HepG2 (cell line): ENCODE results near the gene NTMT1. TPM values are rescaled to one million over a fixed set of nuclear protein-coding genes. Genes with fewer than 3 reads are reported as not detected.

Experiments used
- ATAC-seq: fragments of 200-7000 bp; cut with Tn5 transposase; 3 replicates; pipeline ENCODE4 v1.9.1; 2020; ENCODE audit warnings: mild to moderate bottlenecking, moderate library complexity
- BruUV-seq: library from RNA; stranded (reverse); fragments of 400-500 nt; replicated peaks from 2 replicates; lab custom pipeline; 2021; lab: Mats Ljungman, UMichigan
- CTCF ChIA-PET: fragments of 300-600 bp; formaldehyde crosslinking; extraction: SDS; loops from one replicate; lab custom pipeline; 2021; ENCODE audit warnings: low total read pairs, inconsistent platforms, low intra/inter-chr PET ratio; lab: Yijun Ruan, JAX
- POLR2A ChIA-PET: fragments of 350-600 bp; sonication (Branson Sonifier 250); formaldehyde crosslinking; loops from one replicate; lab custom pipeline; 2020; ENCODE audit warnings: antibody characterized with exemption, inconsistent platforms; lab: Yijun Ruan, JAX
- DNase-seq: peaks from one replicate; pipeline ENCODE4 v3.0.0-alpha.2; 2015; ENCODE audit warnings: low spot score
- FAIRE-seq: peaks from 3 replicates; lab custom pipeline; 2011; peaks lifted over from hg19 to GRCh38; lab: Jason Lieb, UNC
- H2AFZ ChIP-seq: one replicate; pipeline ENCODE4 v1.6.1; 2011; ENCODE audit warnings: low read length, inconsistent platforms
- H3K27ac ChIP-seq: fragments of 300-600 bp; 3 replicates; pipeline ENCODE4 v1.8.0; 2011; ENCODE audit warnings: mixed run types, mild to moderate bottlenecking, mixed read lengths, low read length, inconsistent platforms; ENCODE audit not compliant: insufficient read depth; ENCODE audit errors: extremely low read length
- H3K27me3 ChIP-seq, 2 experiments: fragments of 200-600 bp in 1 of 2; 2 replicates in 1 of 2; 3 replicates in 1 of 2; pipeline versions ENCODE4 v1.6.0 to v1.8.0; 2011; ENCODE audit warnings: low read length in 2 of 2, mild to moderate bottlenecking in 2 of 2, moderate library complexity in 2 of 2, inconsistent platforms in 1 of 2; ENCODE audit not compliant: insufficient read depth in 2 of 2, control insufficient read depth in 1 of 2
- H3K36me3 ChIP-seq, 2 experiments: fragments of 200-600 bp in 1 of 2; replicated peaks in 1 of 2; 2 replicates in 1 of 2; 3 replicates in 1 of 2; pipeline versions ENCODE4 v1.5.1 to v1.8.0; 2011; ENCODE audit warnings: low read length in 2 of 2, inconsistent platforms in 1 of 2; ENCODE audit not compliant: insufficient read depth in 2 of 2, control insufficient read depth in 1 of 2
- H3K4me1 ChIP-seq: 2 replicates; pipeline ENCODE4 v1.5.1; 2012; ENCODE audit warnings: low read length, inconsistent platforms; ENCODE audit not compliant: insufficient read depth
- H3K4me2 ChIP-seq: 2 replicates; pipeline ENCODE4 v1.6.0; 2011; ENCODE audit warnings: low read depth, low read length, inconsistent platforms
- H3K4me3 ChIP-seq, 3 experiments: fragments of 200-600 bp in 1 of 3; sonication (generic), shearing (Covaris generic) in 1 of 3; replicated peaks in 1 of 3; 2 replicates each; pipeline ENCODE4 v1.5.1; 2011 to 2016; ENCODE audit warnings: low read length in 3 of 3, inconsistent platforms in 2 of 3, low read depth in 2 of 3, mild to moderate bottlenecking in 2 of 3, control low read depth in 1 of 3, mixed read lengths in 1 of 3; ENCODE audit not compliant: insufficient read depth in 1 of 3
- H3K79me2 ChIP-seq: one replicate; pipeline ENCODE4 v1.6.1; 2011; ENCODE audit warnings: low read length, inconsistent platforms; ENCODE audit not compliant: insufficient read depth
- H3K9ac ChIP-seq: 2 replicates; pipeline ENCODE4 v1.6.0; 2011; ENCODE audit warnings: mild to moderate bottlenecking, low read depth, low read length, inconsistent platforms; ENCODE audit not compliant: insufficient read depth
- H3K9me3 ChIP-seq: 2 replicates; pipeline ENCODE4 v1.5.1; 2012; ENCODE audit warnings: mild to moderate bottlenecking, low read length
- H4K20me1 ChIP-seq: 2 replicates; pipeline ENCODE4 v1.6.0; 2011; ENCODE audit warnings: inconsistent platforms, mild to moderate bottlenecking, low read length, moderate library complexity; ENCODE audit not compliant: insufficient read depth
- EEA1 ChIP-seq: sonication (generic); formaldehyde crosslinking; IDR thresholded peaks from 2 replicates; pipeline ENCODE4 v1.5.1; 2020; ENCODE audit warnings: mild to moderate bottlenecking, missing genetic modification reagents, borderline replicate concordance
- KIAA2018 ChIP-seq: sonication (generic); formaldehyde crosslinking; IDR thresholded peaks from 2 replicates; pipeline ENCODE4 v1.5.0; 2020; ENCODE audit warnings: mild to moderate bottlenecking, missing genetic modification reagents, borderline replicate concordance
- NAIF1 ChIP-seq: sonication (generic); formaldehyde crosslinking; IDR thresholded peaks from 2 replicates; pipeline ENCODE4 v1.5.0; 2020; ENCODE audit warnings: mild to moderate bottlenecking, missing genetic modification reagents, borderline replicate concordance
- USF2 ChIP-seq, 2 experiments: sonication (generic) in 1 of 2; formaldehyde crosslinking in 1 of 2; IDR thresholded peaks; 2 replicates each; pipeline versions ENCODE4 v1.5.1 to v1.6.1; 2011 to 2020; ENCODE audit warnings: borderline replicate concordance in 1 of 2, low read depth in 1 of 2, low read length in 1 of 2, mild to moderate bottlenecking in 1 of 2, missing genetic modification reagents in 1 of 2, moderate library complexity in 1 of 2
- YEATS2 ChIP-seq: sonication (generic); formaldehyde crosslinking; IDR thresholded peaks from 2 replicates; pipeline ENCODE4 v1.4.0; 2020; ENCODE audit warnings: missing genetic modification reagents, borderline replicate concordance
- ZNF280B ChIP-seq: sonication (generic); formaldehyde crosslinking; IDR thresholded peaks from 2 replicates; pipeline ENCODE4 v1.5.0; 2020; ENCODE audit warnings: missing genetic modification reagents, mild to moderate bottlenecking, borderline replicate concordance
- ZNF574 ChIP-seq: sonication (generic); formaldehyde crosslinking; IDR thresholded peaks from 2 replicates; pipeline ENCODE4 v1.4.0; 2020; ENCODE audit warnings: missing genetic modification reagents
- WGBS: methylation state at CpG from one replicate; pipeline ENCODE4 v1.1.6; 2017; ENCODE audit warnings: low lambda C conversion rate; 5-methylcytosine and 5-hydroxymethylcytosine counted together
- in situ Hi-C: cut with HindIII; loops from 2 replicates; pipeline ENCODE4 v1.10.0; 2017; ENCODE audit warnings: low pct_unique_long_range_greater_than_20kb; ENCODE audit not compliant: extremely low pct_ligation_motif_present
- intact Hi-C: fragments of 100-400 bp; cut with micrococcal nuclease; formaldehyde crosslinking; loops from one replicate; pipeline ENCODE4 v1.10.0; 2022; ENCODE audit not compliant: unreplicated experiment
- polyA plus RNA-seq, 8 experiments: library from polyadenylated mRNA; depleted of rRNA in 3 of 8; stranded (reverse) in 7 of 8; unstranded in 1 of 8; fragments of >200 nt; fragmentation: Illumina TruSeq in 4 of 8; extraction: Trizol in 4 of 8; gene quantifications; 2 replicates each; pipeline versions ENCODE4 v1.2.1 to v1.2.3, GENCODE V29; 2011 to 2016; ENCODE audit warnings: low read depth in 4 of 8, missing spikeins in 1 of 8, mixed read lengths in 1 of 8; ENCODE audit not compliant: insufficient read depth in 1 of 8
- total RNA-seq, 5 experiments: library from RNA; depleted of rRNA; stranded (reverse); fragments of >200 nt; fragmentation: Illumina TruSeq; extraction: Trizol; gene quantifications; 2 replicates each; pipeline ENCODE4 v1.2.3, GENCODE V29; 2016; ENCODE audit warnings: low read depth in 1 of 5

NTMT1 gene
- total and polyA plus RNA-seq, 2 of the 13 experiments (the other 11 are each of a cell fraction or from before 2014, with no cell fraction given), result 49.1 to 53.8 TPM

- Histone ChIP-seq H3K4me1 (peaks cover 59% of the 10 kb centered on the region), H3K9ac (no peak overlapping the region), H3K9me3 (no peaks in the 10 kb centered on the region), H2AFZ (no peak overlapping the region), H3K27ac (peak overlapping the region; percentile 41), H3K36me3 (no peaks in the 10 kb centered on the region), H3K79me2 (no peaks in the 10 kb centered on the region), H4K20me1 (no peaks in the 10 kb centered on the region), H3K27me3 (no peaks in the 10 kb centered on the region), H3K4me2 (peak overlapping the region; percentile 50), H3K4me3 (0 out of 6 replicates have a peak overlapping the region, but pooled peaks of 1 of the 3 experiments have one; percentile 18)
- intact Hi-C loops (no loop called here), in situ Hi-C loops (no loop called here)
- ChIA-PET CTCF (no interaction called here), POLR2A (interaction anchor here (0.9 to 2.7 kb wide), 7 partner anchors 8 to 33 kb away, joined by 3 to 8 read pairs (median 5); no protein-coding TSS in a partner anchor)
- ATAC-seq (no peak; the same call in 2 of the 3 replicates), FAIRE-seq (no peak), DNase-seq (peak; percentile 63)
- BruUV-seq, result no TSS peak
- WGBS, result 41% methylated on average over 5 of the region's 5 CpGs
- TF ChIP-seq ZNF280B (CRISPR knock-in tag) (no peak), ZNF574 (CRISPR knock-in tag) (no peak), EEA1 (CRISPR knock-in tag) (no peak), KIAA2018 (CRISPR knock-in tag) (no peak), USF2 (IDR thresholded peaks at IDR 0.05; ENCODE audit: low read depth, low read length) (no peak), USF2 (CRISPR knock-in tag; IDR thresholded peaks at IDR 0.05; ENCODE audit: borderline replicate concordance) (peak; percentile 48; the same call in 1 of the 2 replicates), YEATS2 (no peak; the same call in 1 of the 2 replicates), NAIF1 (CRISPR knock-in tag) (no peak)
These were observed 34.0 kb upstream of the NTMT1 start for GRCh38 chr9:129591916-129592315.
